Measurements from ENCODE around the gene RPP25. TPM values are rescaled to one million over a fixed set of nuclear protein-coding genes. Genes with fewer than 3 reads are reported as not detected.

Gene RPP25
- total and polyA plus RNA-seq, 2 donors (not counting 1 experiment from before 2014, with no cell fraction given) = 0.92 to 3.1 TPM

DNA sequence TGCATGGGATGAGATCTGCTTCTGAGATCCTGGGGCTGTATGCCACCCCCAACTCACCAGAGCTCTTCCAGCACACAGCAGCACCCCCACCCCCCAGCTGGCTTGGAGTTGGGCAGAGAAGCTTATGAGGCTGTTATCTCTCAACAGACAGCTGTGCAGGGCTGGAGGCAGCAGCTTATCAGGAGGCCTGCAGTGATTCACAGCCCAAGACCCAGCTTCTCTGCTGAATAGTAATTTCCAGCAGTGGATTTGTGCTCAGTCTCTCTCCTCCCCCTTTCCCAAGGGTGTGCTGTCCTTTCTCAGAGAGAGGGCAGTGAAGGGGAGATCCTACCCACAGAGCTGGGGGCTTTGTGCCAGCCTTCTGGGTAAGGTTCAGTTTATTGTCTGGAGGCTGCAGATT, 2.1 kb downstream of the RPP25 start:
- no peaks in the 10 kb centered on the region for H3K9me3 Mint-ChIP-seq (ENCODE audit: insufficient read depth)
- Histone ChIP-seq H3K27ac (ENCODE audit: low read length in 2 of 2) (no peak overlapping the region), H3K9ac (ENCODE audit: low read length) (no peak overlapping the region), H3K9me3 (ENCODE audit: control extremely low read depth in 1 of 3, control insufficient read depth in 2 of 3, insufficient read depth in 1 of 3, low read length in 2 of 3) (peaks cover 0 to 26% (median 0%) of the 10 kb centered on the region in 3 donors), H2AFZ (ENCODE audit: insufficient read depth, low read depth, low read length, poor library complexity, severe bottlenecking) (no peak overlapping the region), H3K27me3 (replicated peaks in 1 of 4; ENCODE audit: control extremely low read depth in 1 of 4, control insufficient read depth in 3 of 4, insufficient read depth in 4 of 4, low read length in 3 of 4) (peaks cover 0 to 60% (median 28%) of the 10 kb centered on the region in 4 experiments), H3K36me3 (replicated peaks in 1 of 2; ENCODE audit: control extremely low read depth in 1 of 2, control insufficient read depth in 1 of 2, extremely low read depth in 1 of 2, insufficient read depth in 2 of 2, low read length in 1 of 2) (no peaks in the 10 kb centered on the region), H3K4me2 (replicated peaks; ENCODE audit: low read depth, low read length, poor library complexity, severe bottlenecking) (no peak overlapping the region), H3K4me1 (ENCODE audit: control insufficient read depth in 2 of 2, insufficient read depth in 2 of 2, low read length in 2 of 2) (peaks cover 38 to 43% of the 10 kb centered on the region in 2 donors), H3K79me2 (ENCODE audit: control insufficient read depth, insufficient read depth, low read length) (no peaks in the 10 kb centered on the region), H3K4me3 (ENCODE audit: control extremely low read depth in 1 of 5, extremely low read depth in 1 of 5, insufficient read depth in 1 of 5, low read depth in 2 of 5, low read length in 4 of 5) (no peak overlapping the region), H4K20me1 (ENCODE audit: control insufficient read depth, insufficient read depth, low read length, poor library complexity, severe bottlenecking) (peaks cover 26% of the 10 kb centered on the region)
- intact Hi-C loops (cut with micrococcal nuclease) = no loop called here
- DNase-seq (no peak), ATAC-seq (ENCODE audit: low read depth) (no peak)
- peak overlapping the region; percentile 61 for H3K4me3 Mint-ChIP-seq
- H3K4me1 Mint-ChIP-seq = peaks cover 32% of the 10 kb centered on the region
- no peak for TF ChIP-seq EZH2 (IDR thresholded peaks at IDR 0.05; ENCODE audit: borderline replicate concordance, insufficient read depth, low read depth, low read length, poor library complexity, severe bottlenecking)
- TF ChIP-seq, protein P1, sequence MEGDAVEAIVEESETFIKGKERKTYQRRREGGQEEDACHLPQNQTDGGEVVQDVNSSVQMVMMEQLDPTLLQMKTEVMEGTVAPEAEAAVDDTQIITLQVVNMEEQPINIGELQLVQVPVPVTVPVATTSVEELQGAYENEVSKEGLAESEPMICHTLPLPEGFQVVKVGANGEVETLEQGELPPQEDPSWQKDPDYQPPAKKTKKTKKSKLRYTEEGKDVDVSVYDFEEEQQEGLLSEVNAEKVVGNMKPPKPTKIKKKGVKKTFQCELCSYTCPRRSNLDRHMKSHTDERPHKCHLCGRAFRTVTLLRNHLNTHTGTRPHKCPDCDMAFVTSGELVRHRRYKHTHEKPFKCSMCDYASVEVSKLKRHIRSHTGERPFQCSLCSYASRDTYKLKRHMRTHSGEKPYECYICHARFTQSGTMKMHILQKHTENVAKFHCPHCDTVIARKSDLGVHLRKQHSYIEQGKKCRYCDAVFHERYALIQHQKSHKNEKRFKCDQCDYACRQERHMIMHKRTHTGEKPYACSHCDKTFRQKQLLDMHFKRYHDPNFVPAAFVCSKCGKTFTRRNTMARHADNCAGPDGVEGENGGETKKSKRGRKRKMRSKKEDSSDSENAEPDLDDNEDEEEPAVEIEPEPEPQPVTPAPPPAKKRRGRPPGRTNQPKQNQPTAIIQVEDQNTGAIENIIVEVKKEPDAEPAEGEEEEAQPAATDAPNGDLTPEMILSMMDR (IDR thresholded peaks at IDR 0.05) = no peak
- H3K27me3 Mint-ChIP-seq = peaks cover 24% of the 10 kb centered on the region
- CTCF ChIA-PET = interaction anchor here (0.7 to 3.5 kb wide), 8 partner anchors 53 to 319 kb away, joined by 3 to 19 read pairs (median 4); partner anchors contain the start of genes CPLX3 and ULK3
- no peak overlapping the region for H3K27ac Mint-ChIP-seq
- POLR2A ChIA-PET = no interaction called here

DNA sequence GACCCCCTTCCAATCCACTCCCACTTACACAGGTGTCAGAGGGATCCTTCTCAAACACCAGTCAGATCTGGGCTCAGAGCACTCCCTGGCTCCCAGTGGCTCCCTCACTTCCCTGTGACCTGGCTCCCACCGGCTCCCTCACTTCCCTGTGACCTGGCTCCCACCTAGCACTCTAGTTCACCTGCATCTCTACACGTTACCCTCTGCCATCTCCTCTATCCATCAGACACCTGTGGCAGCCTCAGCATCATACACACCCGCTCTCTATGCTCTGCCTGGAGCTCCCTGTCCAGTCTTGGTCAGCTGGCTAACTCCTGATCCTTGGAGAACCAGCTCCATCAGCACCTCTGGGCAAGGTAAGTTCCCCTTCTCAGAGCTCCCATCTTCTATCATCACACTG, 5.6 kb downstream of the RPP25 start:
- TF ChIP-seq, protein P1 (IDR thresholded peaks at IDR 0.05) = no peak
- no peak for TF ChIP-seq EZH2 (IDR thresholded peaks at IDR 0.05; ENCODE audit: borderline replicate concordance, insufficient read depth, low read depth, low read length, poor library complexity, severe bottlenecking)
- no peak overlapping the region for H3K4me3 Mint-ChIP-seq
- ChIA-PET CTCF (interaction anchor here (0.5 to 4.1 kb wide), 41 partner anchors 8 to 579 kb away, joined by 3 to 87 read pairs (median 5); partner anchors contain the start of genes CLK3, COX5A and FAM219B), POLR2A (interaction anchor here (0.6 to 1.1 kb wide), 2 partner anchors 12 to 74 kb away, joined by 3 to 6 read pairs; no protein-coding TSS in a partner anchor)
- H4K20me1 ChIP-seq (ENCODE audit: control insufficient read depth, insufficient read depth, low read length, poor library complexity, severe bottlenecking) = peaks cover 20% of the 10 kb centered on the region
- H3K4me1 Mint-ChIP-seq = peaks cover 10% of the 10 kb centered on the region
- intact Hi-C loops (cut with micrococcal nuclease) = no loop called here
- no peak overlapping the region for H3K4me3 ChIP-seq (ENCODE audit: control extremely low read depth in 1 of 5, extremely low read depth in 1 of 5, insufficient read depth in 1 of 5, low read depth in 2 of 5, low read length in 4 of 5)
- H3K9me3 ChIP-seq (ENCODE audit: control extremely low read depth in 1 of 3, control insufficient read depth in 2 of 3, insufficient read depth in 1 of 3, low read length in 2 of 3) = peaks cover 0 to 5% (median 0%) of the 10 kb centered on the region in 3 donors
- H3K27ac Mint-ChIP-seq = no peak overlapping the region
- peaks cover 12 to 14% of the 10 kb centered on the region in 2 donors for H3K4me1 ChIP-seq (ENCODE audit: control insufficient read depth in 2 of 2, insufficient read depth in 2 of 2, low read length in 2 of 2)
- no peaks in the 10 kb centered on the region for H3K9me3 Mint-ChIP-seq (ENCODE audit: insufficient read depth)
- peaks cover 0 to 29% (median 5%) of the 10 kb centered on the region in 4 experiments for H3K27me3 ChIP-seq (replicated peaks in 1 of 4; ENCODE audit: control extremely low read depth in 1 of 4, control insufficient read depth in 3 of 4, insufficient read depth in 4 of 4, low read length in 3 of 4)
- no peak for ATAC-seq (ENCODE audit: low read depth)
- H3K36me3 ChIP-seq (replicated peaks in 1 of 2; ENCODE audit: control extremely low read depth in 1 of 2, control insufficient read depth in 1 of 2, extremely low read depth in 1 of 2, insufficient read depth in 2 of 2, low read length in 1 of 2) = no peaks in the 10 kb centered on the region
- peaks cover 7% of the 10 kb centered on the region for H3K27me3 Mint-ChIP-seq
- no peak overlapping the region for H3K27ac ChIP-seq (ENCODE audit: low read length in 2 of 2)
- H2AFZ ChIP-seq (ENCODE audit: insufficient read depth, low read depth, low read length, poor library complexity, severe bottlenecking) = no peak overlapping the region
- WGBS (ENCODE audit: insufficient coverage) = 83% methylated on average over 3 of the region's 3 CpGs
- DNase-seq = no peak
- H3K9ac ChIP-seq (ENCODE audit: low read length) = no peak overlapping the region
- no peaks in the 10 kb centered on the region for H3K79me2 ChIP-seq (ENCODE audit: control insufficient read depth, insufficient read depth, low read length)
- H3K4me2 ChIP-seq (replicated peaks; ENCODE audit: low read depth, low read length, poor library complexity, severe bottlenecking) = no peak overlapping the region
